Thoracic aorta (tissue), 2 donors: Measurements from ENCODE around the gene ITPR2. TPM values are rescaled to one million over a fixed set of nuclear protein-coding genes. Genes with fewer than 3 reads are reported as not detected.

Source experiments
- ATAC-seq: fragments of 150-250 bp; one replicate; pipeline ENCODE4 v1.8.0; 2017; ENCODE audit warnings: low read depth; ENCODE audit not compliant: insufficient number of reproducible peaks, low FRiP score
- DNase-seq: peaks from one replicate; pipeline ENCODE4 v3.0.0-alpha.2; 2020; ENCODE audit warnings: low spot score
- H3K27ac ChIP-seq, 2 donors: fragments of 200-600 bp; sonication (generic); 1 replicate in 1 of 2; 2 replicates in 1 of 2; pipeline ENCODE4 v1.5.1; 2016; ENCODE audit warnings: mild to moderate bottlenecking in 2 of 2, moderate library complexity in 2 of 2
- H3K27me3 ChIP-seq: fragments of 200-600 bp; sonication (generic); replicated peaks from 2 replicates; pipeline ENCODE4 v1.6.0; 2016; ENCODE audit warnings: mild to moderate bottlenecking; ENCODE audit not compliant: insufficient read depth
- H3K36me3 ChIP-seq: fragments of 200-600 bp; sonication (generic); one replicate; pipeline ENCODE4 v1.5.1; 2016
- H3K4me1 ChIP-seq, 2 donors: fragments of 200-600 bp; sonication (generic); 1 replicate in 1 of 2; 2 replicates in 1 of 2; pipeline versions ENCODE4 v1.5.1 to v1.6.0; 2016; ENCODE audit warnings: low read depth in 2 of 2, mild to moderate bottlenecking in 1 of 2; ENCODE audit not compliant: control insufficient read depth in 1 of 2
- H3K4me3 ChIP-seq: fragments of 200-600 bp; sonication (generic); 2 replicates; pipeline ENCODE4 v1.5.1; 2016; ENCODE audit warnings: mild to moderate bottlenecking
- H3K9me3 ChIP-seq: fragments of 200-600 bp; sonication (generic); 2 replicates; pipeline ENCODE4 v1.5.1; 2016
- total RNA-seq, 2 donors: library from RNA; depleted of rRNA; stranded (reverse); fragments of >200 nt; gene quantifications; one replicate each; pipeline versions ENCODE4 v1.1.0 to v1.2.3, GENCODE V29; 2016
- TF ChIP-seq, protein P1 (sequence below): fragments of 200-600 bp; sonication (generic); IDR thresholded peaks from one replicate; pipeline ENCODE4 v1.5.1; 2019; ENCODE audit warnings: antibody characterized with exemption

ITPR2 gene
- total RNA-seq, 2 donors from 2014 or later, result 28.3 to 86.3 TPM

DNA sequence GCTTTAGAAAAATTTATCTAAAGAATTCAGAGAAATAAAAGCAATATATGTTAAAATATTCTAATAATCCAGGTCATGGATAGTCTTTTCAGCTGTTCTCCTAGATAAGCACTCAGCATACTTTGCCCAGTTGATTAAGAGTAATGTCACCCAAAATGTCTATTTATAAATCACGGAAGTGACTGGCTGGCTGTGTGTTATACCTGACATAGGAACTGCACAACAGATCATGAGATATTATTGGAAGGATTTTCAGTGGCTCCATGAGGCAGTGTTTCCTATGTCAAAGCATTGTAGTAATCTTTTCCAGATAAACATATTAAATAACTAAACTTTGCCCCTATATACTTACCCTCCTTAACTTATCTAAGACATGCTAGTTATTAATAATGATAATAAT lies 128.8 kb downstream of the ITPR2 start:
- Histone ChIP-seq H3K4me1 (peaks cover 15 to 22% of the 10 kb centered on the region in 2 donors), H3K36me3 (no peaks in the 10 kb centered on the region), H3K27ac (no peak overlapping the region), H3K27me3 (no peaks in the 10 kb centered on the region), H3K9me3 (no peaks in the 10 kb centered on the region), H3K4me3 (no peak overlapping the region)
- DNase-seq, result no peak
- no peak for ATAC-seq
- TF ChIP-seq, protein P1, sequence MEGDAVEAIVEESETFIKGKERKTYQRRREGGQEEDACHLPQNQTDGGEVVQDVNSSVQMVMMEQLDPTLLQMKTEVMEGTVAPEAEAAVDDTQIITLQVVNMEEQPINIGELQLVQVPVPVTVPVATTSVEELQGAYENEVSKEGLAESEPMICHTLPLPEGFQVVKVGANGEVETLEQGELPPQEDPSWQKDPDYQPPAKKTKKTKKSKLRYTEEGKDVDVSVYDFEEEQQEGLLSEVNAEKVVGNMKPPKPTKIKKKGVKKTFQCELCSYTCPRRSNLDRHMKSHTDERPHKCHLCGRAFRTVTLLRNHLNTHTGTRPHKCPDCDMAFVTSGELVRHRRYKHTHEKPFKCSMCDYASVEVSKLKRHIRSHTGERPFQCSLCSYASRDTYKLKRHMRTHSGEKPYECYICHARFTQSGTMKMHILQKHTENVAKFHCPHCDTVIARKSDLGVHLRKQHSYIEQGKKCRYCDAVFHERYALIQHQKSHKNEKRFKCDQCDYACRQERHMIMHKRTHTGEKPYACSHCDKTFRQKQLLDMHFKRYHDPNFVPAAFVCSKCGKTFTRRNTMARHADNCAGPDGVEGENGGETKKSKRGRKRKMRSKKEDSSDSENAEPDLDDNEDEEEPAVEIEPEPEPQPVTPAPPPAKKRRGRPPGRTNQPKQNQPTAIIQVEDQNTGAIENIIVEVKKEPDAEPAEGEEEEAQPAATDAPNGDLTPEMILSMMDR, result no peak

DNA sequence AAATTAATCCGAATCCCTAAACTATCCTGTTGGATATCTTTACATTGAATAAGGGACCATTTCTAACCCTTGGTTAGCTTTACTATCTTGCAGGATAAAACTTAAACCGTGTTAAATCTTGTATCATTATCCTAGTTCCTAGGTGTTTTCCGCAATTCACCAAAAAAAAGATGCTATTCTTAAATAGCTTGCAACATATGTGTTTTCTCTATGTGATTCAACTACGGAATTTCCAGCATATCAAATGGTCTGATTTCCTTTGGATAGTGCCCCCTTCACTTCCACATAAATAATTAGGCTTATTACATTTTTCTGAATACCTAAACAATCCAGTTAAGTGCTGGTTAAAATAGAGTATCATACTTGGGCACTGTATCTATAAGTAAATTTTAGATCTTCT lies 130.3 kb downstream of the ITPR2 start:
- Histone ChIP-seq H3K9me3 (no peaks in the 10 kb centered on the region), H3K4me3 (no peak overlapping the region), H3K36me3 (no peaks in the 10 kb centered on the region), H3K4me1 (peaks cover 15 to 22% of the 10 kb centered on the region in 2 donors), H3K27me3 (no peaks in the 10 kb centered on the region), H3K27ac (no peak overlapping the region)
- no peak for ATAC-seq
- TF ChIP-seq, protein P1, result no peak
- no peak for DNase-seq

DNA sequence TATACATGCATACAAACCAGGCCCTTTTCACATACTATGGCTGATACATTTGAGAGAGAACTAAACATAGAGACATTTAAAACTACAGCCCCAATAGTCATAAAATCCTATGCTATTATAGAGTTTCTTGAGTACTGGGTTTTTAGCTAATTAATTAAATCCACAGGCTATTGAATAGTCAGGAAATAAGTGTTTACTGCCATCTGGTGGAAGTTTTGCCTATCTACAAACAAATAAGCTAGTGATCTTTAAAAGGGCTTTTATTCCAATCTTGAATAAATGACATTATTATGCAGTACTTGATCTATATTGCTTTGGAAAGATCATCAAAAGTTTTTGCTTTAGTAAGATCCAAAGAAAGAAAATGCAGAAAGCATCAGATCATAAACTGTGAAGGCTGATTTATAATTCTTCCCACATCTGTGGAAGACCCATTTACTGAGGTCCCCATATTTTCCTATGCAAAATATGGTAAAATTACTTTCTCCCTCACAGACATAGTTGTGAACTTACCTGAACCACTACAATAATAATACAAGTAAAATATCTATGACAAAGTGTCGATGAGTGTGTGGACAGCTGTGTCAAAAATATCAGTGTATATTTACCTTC lies 131.3 kb downstream of the ITPR2 start:
- H3K36me3 ChIP-seq, result no peaks in the 10 kb centered on the region
- DNase-seq, result no peak
- ATAC-seq, result no peak
- H3K4me1 ChIP-seq, result peaks cover 15 to 22% of the 10 kb centered on the region in 2 donors
- no peak overlapping the region for H3K27ac ChIP-seq
- no peak overlapping the region for H3K4me3 ChIP-seq
- H3K27me3 ChIP-seq, result no peaks in the 10 kb centered on the region
- no peaks in the 10 kb centered on the region for H3K9me3 ChIP-seq
- TF ChIP-seq, protein P1, result peak; percentile 58

DNA sequence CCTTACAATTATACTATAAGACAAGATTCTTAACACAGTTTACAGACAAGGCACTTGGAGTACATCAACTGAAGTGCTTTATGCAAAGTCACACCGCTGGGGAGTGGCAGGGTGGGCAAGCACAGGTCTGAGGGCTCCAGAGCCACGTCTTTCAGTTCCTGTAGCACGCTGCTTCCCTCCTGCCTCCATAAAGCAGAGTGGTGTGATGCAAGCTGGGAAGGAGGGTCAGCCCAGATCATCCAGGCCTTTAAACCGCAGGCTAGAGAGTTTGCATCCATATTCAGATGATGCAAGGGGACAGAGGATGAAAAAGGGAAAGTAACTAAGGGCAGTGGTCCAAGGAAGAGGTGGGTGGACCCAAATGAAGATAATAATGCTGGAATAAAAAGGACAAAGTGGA lies 132.6 kb downstream of the ITPR2 start:
- Histone ChIP-seq H3K4me3 (no peak overlapping the region), H3K36me3 (no peaks in the 10 kb centered on the region), H3K27me3 (no peaks in the 10 kb centered on the region), H3K9me3 (no peaks in the 10 kb centered on the region), H3K4me1 (peaks cover 15 to 17% of the 10 kb centered on the region in 2 donors), H3K27ac (no peak overlapping the region)
- ATAC-seq (no peak), DNase-seq (no peak)
- TF ChIP-seq, protein P1, result no peak

DNA sequence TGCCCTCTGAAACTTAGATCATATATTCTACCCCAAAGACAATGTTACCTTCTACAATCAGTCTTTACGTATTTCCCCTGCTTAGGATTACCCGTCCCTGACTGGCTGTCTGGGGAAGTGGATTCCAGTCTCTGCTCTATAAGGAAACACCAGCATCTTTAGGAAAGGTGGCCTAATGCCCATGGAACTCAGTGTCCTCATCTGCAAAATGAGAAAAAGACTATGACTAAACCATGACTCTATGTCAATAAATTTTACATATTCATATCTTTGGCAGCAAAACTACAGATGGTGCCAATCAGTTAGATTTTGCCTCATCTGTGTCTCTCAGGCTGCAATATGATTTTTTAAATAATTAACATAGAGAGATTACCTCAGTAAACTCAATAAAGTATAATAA lies 133.8 kb downstream of the ITPR2 start:
- TF ChIP-seq, protein P1, result no peak

More for the DNA sequence above, 133.8 kb downstream of the ITPR2 start:
- H3K36me3 ChIP-seq, result no peaks in the 10 kb centered on the region
- no peaks in the 10 kb centered on the region for H3K27me3 ChIP-seq
- H3K27ac ChIP-seq, result no peak overlapping the region
- H3K9me3 ChIP-seq, result no peaks in the 10 kb centered on the region
- DNase-seq (no peak), ATAC-seq (no peak)
- H3K4me3 ChIP-seq, result no peak overlapping the region
- H3K4me1 ChIP-seq, result peaks cover 3 to 5% of the 10 kb centered on the region in 2 donors
